Prostate gland (tissue), 2 donors: ENCODE measurements around the gene CLTB. TPM values are rescaled to one million over a fixed set of nuclear protein-coding genes. Genes with fewer than 3 reads are reported as not detected.

ENCODE experiments used
- DNase-seq: peaks from one replicate; pipeline ENCODE4 v3.0.0-alpha.2; 2019; ENCODE audit warnings: low spot score
- H3K27ac ChIP-seq, 2 donors: fragments of 200-600 bp; sonication (generic); 2 replicates each; pipeline ENCODE4 v1.5.1; 2017 to 2019
- H3K27me3 ChIP-seq: fragments of 200-600 bp; sonication (generic); replicated peaks from 2 replicates; pipeline ENCODE4 v1.5.1; 2019; ENCODE audit not compliant: insufficient read depth
- H3K36me3 ChIP-seq, 2 donors: fragments of 200-600 bp; sonication (generic); 1 replicate in 1 of 2; 2 replicates in 1 of 2; pipeline versions ENCODE4 v1.5.1 to v1.8.1; 2017 to 2019
- H3K4me1 ChIP-seq: fragments of 200-600 bp; sonication (generic); replicated peaks from 2 replicates; pipeline ENCODE4 v1.5.1; 2019
- H3K4me3 ChIP-seq, 2 donors: fragments of 200-600 bp; sonication (generic); 2 replicates each; pipeline ENCODE4 v1.5.1; 2017 to 2019
- H3K9me3 ChIP-seq: fragments of 200-600 bp; sonication (generic); 2 replicates; pipeline ENCODE4 v1.5.1; 2017
- POLR2A ChIP-seq: fragments of 450-650 bp; IDR thresholded peaks from one replicate; pipeline ENCODE4 v1.6.1; 2016; ENCODE audit warnings: antibody characterized with exemption, mild to moderate bottlenecking
- POLR2AphosphoS5 ChIP-seq: sonication (generic); formaldehyde crosslinking; IDR thresholded peaks from one replicate; pipeline ENCODE4 v1.6.1; 2017; ENCODE audit warnings: antibody characterized with exemption
- WGBS: methylation state at CpG from one replicate; pipeline ENCODE4 v1.1.5; 2018; 5-methylcytosine and 5-hydroxymethylcytosine counted together
- intact Hi-C: fragments of 100-400 bp; cut with DNase I; formaldehyde crosslinking; loops from one replicate; pipeline ENCODE4 v1.14.2; 2022
- total RNA-seq, 2 donors: library from RNA; depleted of rRNA; stranded (reverse); fragments of >200 nt; gene quantifications; one replicate each; pipeline ENCODE4 v1.1.0, GENCODE V29; 2016
- TF ChIP-seq, protein P1 (sequence below), 4 experiments: fragments of 200-600 bp in 2 of 4; fragments of 450-650 bp in 2 of 4; sonication (generic) in 2 of 4; IDR thresholded peaks; 1 replicate in 3 of 4; 2 replicates in 1 of 4; pipeline ENCODE4 v1.5.1; 2016 to 2019; ENCODE audit warnings: antibody characterized with exemption in 4 of 4, mild to moderate bottlenecking in 2 of 4, moderate library complexity in 2 of 4

Gene CLTB
- total RNA-seq, 2 donors from 2014 or later = 105 to 125 TPM

DNA sequence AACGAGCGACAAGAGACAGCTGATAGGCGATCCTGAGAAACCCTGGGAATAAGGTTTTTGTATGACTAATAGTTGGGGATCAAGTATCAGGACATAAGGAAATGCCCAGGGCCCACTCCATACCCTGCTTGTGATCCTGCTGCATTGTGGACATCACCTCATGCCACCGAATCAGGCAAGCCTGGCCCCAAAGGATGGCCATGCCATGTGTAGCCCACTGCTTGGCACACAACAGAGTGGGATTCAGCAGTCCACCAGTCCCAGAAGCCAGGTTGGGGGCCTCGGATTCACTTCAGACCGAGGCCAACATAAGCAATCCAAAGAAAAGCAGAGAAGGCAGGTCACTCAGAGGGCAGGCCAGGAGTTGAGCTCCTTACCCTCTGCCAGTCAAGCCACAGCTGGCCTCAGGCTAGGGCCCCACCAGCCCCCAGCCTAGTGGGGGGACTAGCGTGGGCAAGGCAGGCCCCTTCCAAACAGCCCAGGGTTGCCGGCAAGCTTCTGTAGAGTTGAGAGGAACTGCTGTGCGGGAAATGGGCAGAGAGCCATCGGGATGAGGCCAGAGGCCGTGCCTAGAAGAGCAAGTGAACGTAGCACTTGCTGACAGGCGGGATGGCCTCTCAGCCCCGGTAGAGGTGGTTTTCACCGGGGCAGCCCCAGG is 33.0 kb downstream of the CLTB start:
- Histone ChIP-seq H3K36me3 (peaks cover 0 to 4% of the 10 kb centered on the region in 2 donors), H3K27ac (no peak overlapping the region), H3K4me1 (no peaks in the 10 kb centered on the region), H3K27me3 (no peaks in the 10 kb centered on the region), H3K4me3 (no peak overlapping the region), H3K9me3 (no peaks in the 10 kb centered on the region)
- DNase-seq = no peak
- TF ChIP-seq POLR2A = no peak
- 88% methylated on average over 13 of the region's 15 CpGs for WGBS
- intact Hi-C loops = no loop called here

DNA sequence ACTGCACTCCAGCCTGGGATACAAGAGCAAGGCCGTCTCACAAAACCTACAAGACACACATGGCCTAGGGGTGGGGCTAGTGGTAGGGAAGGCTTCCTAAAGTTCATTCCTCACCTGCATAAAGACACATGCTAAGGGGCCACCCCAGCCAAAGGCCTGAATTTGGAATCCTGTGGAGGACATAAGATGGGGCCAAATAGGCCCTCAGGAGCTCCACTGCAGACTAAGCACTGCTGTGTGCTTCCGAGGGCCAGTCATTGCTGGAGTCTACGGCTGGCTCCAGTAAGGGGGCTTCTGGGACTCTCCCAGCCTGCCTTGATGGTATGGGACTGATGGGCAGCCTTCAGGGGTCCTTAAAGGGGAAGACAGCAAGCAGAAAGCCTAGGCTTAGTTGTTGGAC is 33.6 kb downstream of the CLTB start:
- Histone ChIP-seq H3K27me3 (no peaks in the 10 kb centered on the region), H3K9me3 (no peaks in the 10 kb centered on the region), H3K4me3 (no peak overlapping the region), H3K36me3 (peaks cover 0 to 4% of the 10 kb centered on the region in 2 donors), H3K4me1 (no peaks in the 10 kb centered on the region), H3K27ac (no peak overlapping the region)
- DNase-seq = no peak
- 98% methylated on average over 3 of the region's 3 CpGs for WGBS
- intact Hi-C loops = no loop called here
- TF ChIP-seq POLR2A (no peak), POLR2AphosphoS5 (no peak)
- TF ChIP-seq, protein P1, sequence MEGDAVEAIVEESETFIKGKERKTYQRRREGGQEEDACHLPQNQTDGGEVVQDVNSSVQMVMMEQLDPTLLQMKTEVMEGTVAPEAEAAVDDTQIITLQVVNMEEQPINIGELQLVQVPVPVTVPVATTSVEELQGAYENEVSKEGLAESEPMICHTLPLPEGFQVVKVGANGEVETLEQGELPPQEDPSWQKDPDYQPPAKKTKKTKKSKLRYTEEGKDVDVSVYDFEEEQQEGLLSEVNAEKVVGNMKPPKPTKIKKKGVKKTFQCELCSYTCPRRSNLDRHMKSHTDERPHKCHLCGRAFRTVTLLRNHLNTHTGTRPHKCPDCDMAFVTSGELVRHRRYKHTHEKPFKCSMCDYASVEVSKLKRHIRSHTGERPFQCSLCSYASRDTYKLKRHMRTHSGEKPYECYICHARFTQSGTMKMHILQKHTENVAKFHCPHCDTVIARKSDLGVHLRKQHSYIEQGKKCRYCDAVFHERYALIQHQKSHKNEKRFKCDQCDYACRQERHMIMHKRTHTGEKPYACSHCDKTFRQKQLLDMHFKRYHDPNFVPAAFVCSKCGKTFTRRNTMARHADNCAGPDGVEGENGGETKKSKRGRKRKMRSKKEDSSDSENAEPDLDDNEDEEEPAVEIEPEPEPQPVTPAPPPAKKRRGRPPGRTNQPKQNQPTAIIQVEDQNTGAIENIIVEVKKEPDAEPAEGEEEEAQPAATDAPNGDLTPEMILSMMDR (IDR thresholded peaks at IDR 0.05) = no peak

DNA sequence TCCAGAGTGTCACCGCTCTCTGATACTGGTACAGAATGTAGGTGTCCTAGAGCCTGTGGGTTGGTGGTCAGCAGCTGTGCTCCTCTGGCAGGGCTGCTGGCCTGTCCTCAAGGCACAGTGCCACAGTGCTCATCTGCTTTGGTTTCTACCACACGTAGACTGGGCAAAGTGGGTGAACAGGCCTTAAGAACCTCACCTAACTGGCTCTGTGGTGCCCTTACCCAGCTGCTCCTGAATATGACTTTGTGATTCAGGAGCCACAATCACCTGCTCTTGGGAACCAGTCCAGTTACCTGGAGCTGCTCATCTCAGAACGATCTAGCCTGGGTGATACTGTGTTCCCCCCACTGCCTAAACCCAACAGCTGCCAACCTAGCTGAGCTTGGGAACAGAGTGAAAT is 34.4 kb downstream of the CLTB start:
- no peak for TF ChIP-seq POLR2AphosphoS5
- TF ChIP-seq, protein P1 (IDR thresholded peaks at IDR 0.05) = no peak
- TF ChIP-seq POLR2A = no peak
- 84% methylated on average over 3 of the region's 3 CpGs for WGBS
- no peak for DNase-seq
- intact Hi-C loops = no loop called here
- Histone ChIP-seq H3K27me3 (no peaks in the 10 kb centered on the region), H3K27ac (peak overlapping the region in 1 of 2 donors; percentile 27), H3K4me1 (no peaks in the 10 kb centered on the region), H3K36me3 (peaks cover 0 to 4% of the 10 kb centered on the region in 2 donors), H3K9me3 (no peaks in the 10 kb centered on the region), H3K4me3 (no peak overlapping the region)

DNA sequence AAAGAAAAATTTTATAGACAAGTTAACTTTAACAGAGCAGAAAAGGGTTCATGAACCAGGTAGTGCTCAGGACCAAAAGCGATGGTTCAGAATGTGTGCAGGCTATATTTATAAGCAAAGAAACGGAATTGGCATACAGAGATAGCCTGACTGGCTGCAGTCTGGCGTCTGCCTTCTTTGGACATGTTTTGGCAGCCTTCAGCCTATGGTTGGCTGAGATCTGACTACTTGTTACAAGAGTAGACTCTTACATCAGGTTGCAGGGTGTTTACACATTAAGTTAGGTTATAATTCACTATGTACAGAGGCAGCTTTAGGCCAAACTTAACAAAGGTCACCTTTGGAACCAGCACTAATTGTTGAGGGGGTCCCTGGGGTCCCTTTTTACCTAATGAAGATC is 34.9 kb downstream of the CLTB start:
- peaks cover 0 to 4% of the 10 kb centered on the region in 2 donors for H3K36me3 ChIP-seq
- DNase-seq = no peak
- TF ChIP-seq, protein P1 (IDR thresholded peaks at IDR 0.05) = no peak
- TF ChIP-seq POLR2AphosphoS5 = no peak
- TF ChIP-seq POLR2A = no peak
- H3K4me1 ChIP-seq = no peaks in the 10 kb centered on the region
- intact Hi-C loops = no loop called here
- H3K4me3 ChIP-seq = no peak overlapping the region
- H3K9me3 ChIP-seq = no peaks in the 10 kb centered on the region
- no peaks in the 10 kb centered on the region for H3K27me3 ChIP-seq
- WGBS = 70% methylated on average over 3 of the region's 3 CpGs
- H3K27ac ChIP-seq = peak overlapping the region in 1 of 2 donors; percentile 27

DNA sequence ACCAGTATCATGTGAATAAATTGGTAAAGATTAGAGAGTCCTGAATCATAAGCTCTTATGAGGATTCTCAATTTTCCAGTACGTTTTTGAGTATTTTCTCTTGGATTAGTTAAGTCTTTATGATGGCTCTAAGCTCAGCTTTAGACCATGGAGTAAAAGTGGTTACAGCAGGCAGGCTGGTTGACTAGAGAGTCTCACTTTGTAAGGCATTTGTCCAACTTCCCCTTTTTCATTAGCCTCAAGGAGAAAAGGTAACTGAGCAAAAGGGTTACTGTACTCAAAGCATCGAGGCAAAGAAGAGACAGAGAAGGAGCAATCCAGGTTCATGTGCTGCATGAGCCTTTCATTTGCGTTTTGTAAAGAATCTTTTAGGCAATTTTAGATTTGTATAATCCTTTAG is 36.5 kb downstream of the CLTB start:
- intact Hi-C loops = no loop called here
- Histone ChIP-seq H3K9me3 (no peaks in the 10 kb centered on the region), H3K27ac (no peak overlapping the region), H3K36me3 (peaks cover 0 to 4% of the 10 kb centered on the region in 2 donors), H3K27me3 (no peaks in the 10 kb centered on the region), H3K4me1 (no peaks in the 10 kb centered on the region), H3K4me3 (no peak overlapping the region)
- TF ChIP-seq, protein P1 (IDR thresholded peaks at IDR 0.05) = no peak
- no peak for TF ChIP-seq POLR2AphosphoS5
- no peak for TF ChIP-seq POLR2A
- DNase-seq = no peak
- WGBS = 92% methylated on average over 3 of the region's 3 CpGs
